DOHH2 (cell line): ENCODE measurements around the gene TIMM44.

ENCODE experiments used
- CTCF ChIP-seq: fragments of 200-600 bp; sonication (generic); IDR thresholded peaks from one replicate; pipeline ENCODE4 v1.5.1; 2014; ENCODE audit warnings: antibody characterized with exemption, mild to moderate bottlenecking, low read depth, low read length; ENCODE audit not compliant: poor library complexity, severe bottlenecking
- EZH2phosphoT487 ChIP-seq: fragments of 200-600 bp; sonication (generic); IDR thresholded peaks from 2 replicates; pipeline ENCODE4 v1.6.1; 2017; ENCODE audit warnings: borderline replicate concordance, mild to moderate bottlenecking, antibody characterized with exemption, low read length, moderate library complexity, mixed read lengths

DNA sequence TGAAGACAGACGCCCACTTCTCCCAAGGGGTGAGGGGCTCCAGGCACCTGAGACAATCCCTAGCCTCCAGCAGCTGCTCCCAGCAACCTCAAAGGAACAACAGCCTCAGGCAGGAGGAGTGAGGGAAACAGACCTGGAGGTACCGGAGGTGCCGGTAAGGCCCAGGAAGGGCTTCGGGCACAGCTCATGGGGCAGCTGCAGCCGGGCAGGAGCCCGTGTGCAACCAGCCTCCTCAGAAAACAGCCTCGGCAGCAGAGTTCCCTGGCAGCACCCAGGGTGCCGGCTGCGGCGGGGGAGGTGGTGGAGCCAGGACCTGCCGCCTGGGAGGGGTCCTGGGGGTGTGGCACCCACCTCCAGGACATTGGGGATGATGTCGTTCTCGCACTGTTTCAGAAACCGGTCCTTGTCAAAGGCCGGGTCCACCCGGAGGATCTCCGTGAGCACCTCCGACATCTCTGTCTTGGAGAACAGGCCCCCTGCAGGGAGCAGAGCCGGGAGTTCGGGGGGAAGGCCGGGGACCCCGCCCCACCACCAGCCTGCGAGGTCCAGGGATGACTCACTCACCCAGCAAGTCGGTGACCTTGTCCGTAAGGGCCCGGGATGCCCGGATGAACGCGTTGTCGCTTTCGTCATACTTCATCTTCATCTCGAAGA is 11.1 kb downstream of the TIMM44 start:
- TF ChIP-seq CTCF (no peak), EZH2phosphoT487 (no peak)
